ENCODE results near the gene RFPL4AL1. TPM values are rescaled to one million over a fixed set of nuclear protein-coding genes. Genes with fewer than 3 reads are reported as not detected.
"Not testable (repeated sequence)": the region's sequence is repeated elsewhere in the genome, so short reads cannot be mapped to it uniquely, and the experiment has no call there.

The RFPL4AL1 gene
- total RNA-seq, result not detected

DNA sequence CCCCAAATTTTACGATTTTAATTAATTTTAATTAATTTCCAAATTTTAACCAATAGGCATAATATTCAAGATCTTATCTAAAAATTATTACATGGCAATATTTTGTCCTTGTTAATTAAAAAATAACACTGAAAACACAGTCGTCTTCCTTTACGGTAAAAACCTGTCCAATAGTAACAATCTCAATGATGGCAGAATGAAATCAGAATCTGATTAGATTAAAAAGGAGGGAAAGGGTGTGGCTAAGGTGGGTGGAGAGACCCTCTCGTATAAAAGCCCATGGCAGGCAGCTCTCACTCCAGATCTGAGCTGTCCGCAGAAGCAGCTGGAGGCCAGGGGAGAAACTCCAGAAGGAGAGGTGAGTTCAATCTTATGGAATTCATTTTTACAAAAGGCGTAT, at the start of gene RFPL4AL1:
TSS of gene RFPL4AL1 (plus strand) at position 301 of the 400 bp plus-strand sequence. CDS start 2,687 bp downstream, outside the sequence.
- DNase-seq, result not testable (repeated sequence)

DNA sequence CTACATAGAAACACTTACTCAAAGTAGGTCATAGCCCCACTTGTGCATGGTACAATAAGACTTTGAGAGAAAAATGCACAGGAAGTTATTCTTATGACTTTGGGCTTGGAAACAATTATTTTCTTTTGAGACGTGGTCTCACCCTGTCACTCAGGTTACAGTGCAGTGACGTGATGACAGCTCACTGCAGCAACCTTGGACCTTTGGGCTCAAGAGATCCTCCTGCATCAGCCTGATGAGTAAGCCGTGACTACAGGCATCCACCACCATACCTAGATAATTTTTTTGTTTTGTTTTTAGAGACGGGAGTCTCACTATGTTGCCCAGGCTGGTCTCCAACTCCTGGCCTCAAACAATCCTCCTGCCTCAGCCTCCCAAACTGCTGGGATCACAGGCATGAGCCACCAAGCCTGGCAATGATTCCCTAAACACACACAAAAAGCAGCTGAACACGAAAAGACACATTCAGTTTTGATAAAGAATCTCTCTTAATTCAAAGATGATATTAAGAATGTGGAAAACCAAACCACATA, 48.6 kb upstream of the RFPL4AL1 start:
- no peak for DNase-seq

DNA sequence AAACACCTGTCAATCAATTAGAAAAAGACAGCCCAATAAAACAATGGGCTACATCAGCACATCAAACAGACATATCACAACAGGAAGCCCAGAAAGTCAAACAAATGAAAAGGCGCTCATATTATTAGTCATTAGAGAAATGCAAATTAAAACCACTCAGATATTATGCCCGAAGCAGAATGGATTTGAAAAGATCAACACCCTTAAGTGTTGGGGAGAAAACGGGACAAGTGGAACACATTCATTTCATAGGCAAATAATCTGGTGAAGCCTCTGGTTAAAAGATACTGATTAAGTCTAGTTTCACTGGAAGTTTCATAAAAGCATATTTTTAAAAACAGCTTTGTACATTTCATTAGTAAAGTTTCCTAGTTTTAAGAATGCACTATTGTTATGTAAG, 48.1 kb upstream of the RFPL4AL1 start:
- no peak for DNase-seq

DNA sequence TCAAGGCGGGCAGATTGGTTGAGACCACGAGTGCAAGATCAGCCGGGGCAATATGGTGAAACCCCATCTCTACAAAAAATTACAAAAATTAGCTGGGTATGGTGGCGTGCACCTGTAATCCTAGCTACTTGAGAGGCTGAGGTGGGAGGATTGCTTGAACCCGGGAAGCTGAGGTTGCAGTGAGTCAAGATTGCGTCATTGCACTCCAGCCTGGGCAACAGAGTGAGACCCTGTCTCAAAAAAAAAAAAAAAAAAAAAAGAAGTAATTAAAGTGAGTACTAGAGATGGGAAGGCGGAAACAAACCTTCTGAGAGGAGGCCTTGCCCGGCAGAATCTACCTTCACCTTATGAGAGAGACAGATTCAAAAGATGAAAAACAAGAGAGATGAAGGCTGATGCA, 45.4 kb upstream of the RFPL4AL1 start:
- DNase-seq, result no peak

DNA sequence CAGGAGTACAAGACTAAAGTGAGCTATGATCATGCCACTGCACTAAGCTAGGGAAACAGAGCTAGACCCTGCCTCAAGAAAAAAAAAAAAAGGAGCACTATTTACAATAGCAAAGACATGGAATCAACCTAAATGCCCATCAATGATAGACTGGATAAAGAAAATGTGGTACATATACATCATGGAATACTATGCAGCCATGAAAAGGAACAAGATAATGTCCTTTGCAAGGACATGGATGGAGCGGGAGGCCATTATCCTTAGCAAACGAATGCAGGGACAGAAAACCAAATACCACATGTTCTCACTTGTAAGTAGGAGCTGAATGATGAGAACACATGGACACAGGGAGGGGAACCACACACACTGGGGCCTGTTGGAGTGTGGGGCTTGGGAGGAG, 38.5 kb upstream of the RFPL4AL1 start:
- not testable (repeated sequence) for DNase-seq

DNA sequence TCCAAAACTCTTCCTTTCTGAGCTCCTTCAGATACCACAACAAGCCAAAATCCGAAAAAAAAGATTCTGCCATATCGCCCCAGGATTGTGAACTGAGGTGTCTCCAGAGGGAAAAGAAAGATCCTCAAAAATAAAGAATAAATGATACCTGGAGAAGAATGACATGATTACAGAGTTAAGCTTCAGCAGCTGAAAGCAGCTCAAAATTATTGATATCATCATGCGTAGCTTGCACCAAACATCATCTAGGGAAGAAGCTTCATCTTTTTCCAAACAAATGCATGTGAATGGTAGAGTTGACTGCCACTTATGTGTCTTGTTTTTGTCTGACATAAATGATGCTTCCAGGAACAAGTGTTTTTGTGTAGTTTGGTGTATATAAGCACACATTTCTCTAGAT, 30.6 kb upstream of the RFPL4AL1 start, which contains the start of gene NLRP9:
TSS of gene NLRP9 (minus strand) at position 101 of the 400 bp plus-strand sequence. CDS start at position 73, 28 bp downstream.
- DNase-seq, result no peak

DNA sequence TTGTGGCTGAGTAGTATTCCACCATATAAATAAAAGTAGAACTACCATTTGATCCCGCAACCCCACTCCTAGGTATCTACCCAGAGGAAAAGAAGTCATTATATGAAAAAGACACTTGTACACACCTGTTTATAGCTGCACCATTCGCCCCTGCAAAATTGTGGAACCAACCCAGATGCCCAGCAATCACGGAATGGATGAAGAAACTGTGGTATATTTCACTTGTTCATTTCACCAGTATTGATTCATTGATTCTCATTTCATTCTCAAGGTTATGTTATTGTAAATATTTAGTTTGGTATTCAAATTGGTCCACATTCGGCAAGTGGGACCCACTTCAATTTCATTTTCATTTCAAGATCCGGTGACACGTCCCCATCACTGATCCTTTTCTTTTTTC, 18.2 kb upstream of the RFPL4AL1 start:
- no peak for DNase-seq

DNA sequence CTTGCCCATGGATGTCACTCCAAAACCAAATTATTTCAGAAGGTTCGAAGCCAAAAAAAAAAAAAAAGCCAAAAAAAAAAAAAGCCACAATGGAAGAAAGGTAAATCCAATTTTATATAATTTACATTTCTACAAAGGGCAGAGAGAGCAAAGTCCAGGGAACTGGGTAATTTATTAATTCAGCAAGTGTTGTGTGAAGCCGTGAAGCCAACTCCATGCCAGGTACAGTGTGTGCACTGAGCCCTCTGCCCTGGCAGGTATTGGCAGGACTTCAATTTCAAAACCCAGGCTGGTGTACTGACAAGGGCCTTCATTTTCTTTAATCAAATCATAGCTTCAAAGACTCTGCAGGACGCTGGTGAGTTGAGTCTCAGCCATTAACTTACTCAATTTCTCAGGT, 15.5 kb upstream of the RFPL4AL1 start:
- no peak for DNase-seq

DNA sequence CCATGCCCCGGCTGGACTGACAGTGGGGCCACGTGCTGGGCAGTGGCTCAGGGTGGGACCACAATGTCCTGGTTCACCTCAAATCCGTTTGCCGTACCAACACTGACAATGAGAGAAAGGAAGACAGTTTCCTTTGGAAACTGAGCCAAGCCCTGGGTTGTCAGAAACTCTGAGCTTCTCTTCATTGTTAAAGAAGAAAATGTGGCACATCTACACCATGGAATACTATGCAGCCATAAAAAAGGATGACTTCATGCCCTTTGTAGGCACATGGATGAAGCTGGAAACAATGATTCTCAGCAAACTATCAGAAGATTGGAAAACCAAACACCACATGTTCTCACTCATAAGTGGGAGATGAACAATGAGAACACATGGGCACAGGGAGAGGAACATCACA, 12.1 kb upstream of the RFPL4AL1 start:
- not testable (repeated sequence) for DNase-seq

DNA sequence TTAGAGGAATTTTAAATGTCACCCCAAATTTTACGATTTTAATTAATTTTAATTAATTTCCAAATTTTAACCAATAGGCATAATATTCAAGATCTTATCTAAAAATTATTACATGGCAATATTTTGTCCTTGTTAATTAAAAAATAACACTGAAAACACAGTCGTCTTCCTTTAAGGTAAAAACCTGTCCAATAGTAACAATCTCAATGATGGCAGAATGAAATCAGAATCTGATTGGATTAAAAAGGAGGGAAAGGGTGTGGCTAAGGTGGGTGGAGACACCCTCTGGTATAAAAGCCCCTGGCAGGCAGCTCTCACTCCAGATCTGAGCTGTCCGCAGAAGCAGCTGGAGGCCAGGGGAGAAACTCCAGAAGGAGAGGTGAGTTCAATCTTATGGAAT, 10.1 kb upstream of the RFPL4AL1 start, which contains the start of gene RFPL4A:
TSS of gene RFPL4A (plus strand) at position 301 of the 400 bp plus-strand sequence. CDS start 2,704 bp downstream, outside the sequence.
- not testable (repeated sequence) for DNase-seq

DNA sequence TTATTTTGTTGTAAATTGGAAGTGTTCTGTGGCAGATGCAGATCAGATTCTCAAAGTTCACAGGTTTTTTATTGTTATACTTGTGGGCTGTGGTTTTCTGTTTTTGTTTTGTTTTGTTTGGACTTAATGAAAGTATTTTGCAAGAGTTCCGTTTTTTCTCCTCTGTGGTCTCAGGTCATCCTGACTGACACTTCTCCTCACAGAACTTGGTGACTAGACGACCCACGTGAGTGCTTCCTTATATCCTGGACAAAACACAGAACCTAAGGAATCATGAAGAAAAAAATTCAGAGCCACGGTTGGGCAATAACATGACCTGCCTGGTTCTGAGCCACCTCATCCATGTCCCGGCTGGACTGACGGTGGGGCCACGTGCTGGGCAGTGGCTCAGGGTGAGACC, 2.5 kb upstream of the RFPL4AL1 start:
- DNase-seq, result no peak

DNA sequence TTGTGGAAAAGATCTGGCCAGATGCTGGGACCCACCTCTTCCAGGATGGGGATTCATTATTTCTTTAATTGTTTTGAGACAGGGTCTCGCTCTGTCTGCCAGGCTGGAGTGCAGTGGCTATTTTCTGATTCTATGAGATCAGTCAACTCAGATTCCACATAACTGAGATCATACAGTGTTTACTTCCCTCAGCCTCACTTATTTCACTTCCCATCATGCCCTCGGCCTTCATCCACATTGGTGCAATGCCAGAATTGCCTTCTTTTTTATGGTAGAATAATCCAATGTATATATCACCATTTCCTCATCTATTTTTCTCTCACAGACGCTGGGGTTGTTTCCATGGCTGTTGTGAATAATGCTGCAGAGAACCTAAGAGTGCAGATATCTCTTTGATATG, 714 bp downstream of the RFPL4AL1 start:
- not testable (repeated sequence) for DNase-seq

DNA sequence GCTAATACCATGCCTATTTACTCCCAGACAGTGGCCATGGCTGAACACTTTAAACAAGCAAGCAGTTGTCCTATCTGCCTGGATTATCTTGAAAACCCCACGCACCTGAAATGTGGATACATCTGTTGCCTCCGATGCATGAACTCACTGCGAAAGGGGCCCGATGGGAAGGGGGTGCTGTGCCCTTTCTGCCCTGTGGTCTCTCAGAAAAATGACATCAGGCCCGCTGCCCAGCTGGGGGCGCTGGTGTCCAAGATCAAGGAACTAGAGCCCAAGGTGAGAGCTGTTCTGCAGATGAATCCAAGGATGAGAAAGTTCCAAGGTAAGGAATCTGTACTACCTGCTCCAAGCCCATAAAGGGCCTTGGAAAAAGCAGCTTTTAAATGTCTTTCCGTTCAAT, 8.6 kb downstream of the RFPL4AL1 start:
- no peak for DNase-seq

DNA sequence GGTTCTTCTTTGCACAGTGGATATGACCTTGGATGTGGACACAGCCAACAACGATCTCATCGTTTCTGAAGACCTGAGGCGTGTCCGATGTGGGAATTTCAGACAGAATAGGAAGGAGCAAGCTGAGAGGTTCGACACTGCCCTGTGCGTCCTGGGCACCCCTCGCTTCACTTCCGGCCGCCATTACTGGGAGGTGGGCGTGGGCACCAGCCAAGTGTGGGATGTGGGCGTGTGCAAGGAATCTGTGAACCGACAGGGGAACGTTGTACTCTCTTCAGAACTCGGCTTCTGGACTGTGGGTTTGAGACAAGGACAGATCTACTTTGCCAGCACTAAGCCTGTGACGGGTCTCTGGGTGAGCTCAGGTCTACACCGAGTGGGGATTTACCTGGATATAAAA, 9.4 kb downstream of the RFPL4AL1 start:
- no peak for DNase-seq

DNA sequence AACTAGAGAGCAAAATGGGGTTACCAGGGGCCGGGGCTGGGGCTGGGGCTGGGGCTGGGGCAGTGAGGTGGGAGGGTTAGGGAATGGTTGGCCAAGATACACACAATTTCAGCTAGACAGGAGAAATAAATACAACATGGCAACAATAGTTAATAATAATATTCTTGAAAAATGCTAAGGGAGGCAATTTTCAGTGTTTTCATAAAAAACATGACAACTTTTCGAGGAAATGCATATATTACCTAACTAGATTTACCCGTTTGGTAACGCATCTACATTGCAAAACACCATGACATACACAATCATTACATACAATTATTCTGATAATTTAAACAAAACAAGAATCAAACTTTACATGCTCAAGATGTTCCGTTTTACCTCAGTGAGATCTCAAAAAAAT, 12.2 kb downstream of the RFPL4AL1 start:
- DNase-seq, result no peak

DNA sequence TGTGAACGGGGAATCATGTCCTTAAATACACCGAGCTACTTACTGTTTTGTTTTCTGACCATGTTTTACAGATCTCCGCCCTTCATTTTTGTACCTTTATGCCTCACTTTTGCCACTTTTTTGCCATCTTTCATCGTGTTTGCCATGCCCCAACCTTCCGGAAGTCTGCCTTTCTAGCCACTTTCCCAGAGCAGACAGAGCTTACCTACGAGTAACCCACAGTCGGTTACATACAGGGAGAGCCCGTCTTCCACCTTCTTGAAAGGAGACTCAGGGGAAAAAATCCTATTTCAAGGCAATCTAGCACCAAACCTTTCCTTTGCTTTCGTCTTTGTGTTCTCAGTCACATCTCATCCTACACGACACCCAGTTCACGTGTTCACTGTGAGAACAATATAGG, 26.1 kb downstream of the RFPL4AL1 start:
- DNase-seq, result no peak

DNA sequence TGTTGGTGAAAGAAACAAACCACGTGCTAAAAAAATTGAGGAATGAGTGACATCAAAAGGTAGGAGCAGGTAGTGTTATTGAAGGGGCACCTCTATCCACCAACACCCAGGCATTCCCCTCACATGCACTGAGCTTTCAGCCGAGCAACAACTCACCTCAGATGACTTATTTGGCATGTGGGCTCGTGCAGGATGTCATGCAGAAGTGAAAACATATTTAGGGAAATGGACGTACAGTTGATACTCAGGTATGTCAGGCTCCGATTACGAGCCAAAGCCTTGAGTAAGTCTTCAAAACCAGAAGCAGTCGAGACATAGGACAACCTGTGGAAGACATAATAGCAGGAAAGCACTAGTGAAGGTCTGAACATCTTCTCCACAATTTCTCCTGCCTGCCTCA, 32.5 kb downstream of the RFPL4AL1 start:
- no peak for DNase-seq

DNA sequence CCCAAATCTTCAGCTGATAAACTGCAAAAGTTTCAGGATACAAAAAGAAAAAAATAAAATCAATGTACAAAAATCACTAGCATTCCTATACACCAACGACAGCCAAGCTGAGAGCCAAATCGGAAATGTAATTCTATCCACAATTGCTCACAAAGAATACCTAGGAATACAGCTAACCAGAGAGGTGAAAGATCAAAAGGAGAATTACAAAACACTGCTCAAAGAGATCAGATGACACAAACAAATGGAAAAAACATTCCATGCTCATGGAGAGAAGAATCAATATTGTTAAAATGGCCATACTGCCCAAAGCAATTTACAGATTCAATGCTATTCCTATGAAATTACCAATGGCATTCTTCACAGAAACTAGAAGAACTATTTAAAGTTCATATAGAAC, 33.4 kb downstream of the RFPL4AL1 start:
- DNase-seq, result no peak

DNA sequence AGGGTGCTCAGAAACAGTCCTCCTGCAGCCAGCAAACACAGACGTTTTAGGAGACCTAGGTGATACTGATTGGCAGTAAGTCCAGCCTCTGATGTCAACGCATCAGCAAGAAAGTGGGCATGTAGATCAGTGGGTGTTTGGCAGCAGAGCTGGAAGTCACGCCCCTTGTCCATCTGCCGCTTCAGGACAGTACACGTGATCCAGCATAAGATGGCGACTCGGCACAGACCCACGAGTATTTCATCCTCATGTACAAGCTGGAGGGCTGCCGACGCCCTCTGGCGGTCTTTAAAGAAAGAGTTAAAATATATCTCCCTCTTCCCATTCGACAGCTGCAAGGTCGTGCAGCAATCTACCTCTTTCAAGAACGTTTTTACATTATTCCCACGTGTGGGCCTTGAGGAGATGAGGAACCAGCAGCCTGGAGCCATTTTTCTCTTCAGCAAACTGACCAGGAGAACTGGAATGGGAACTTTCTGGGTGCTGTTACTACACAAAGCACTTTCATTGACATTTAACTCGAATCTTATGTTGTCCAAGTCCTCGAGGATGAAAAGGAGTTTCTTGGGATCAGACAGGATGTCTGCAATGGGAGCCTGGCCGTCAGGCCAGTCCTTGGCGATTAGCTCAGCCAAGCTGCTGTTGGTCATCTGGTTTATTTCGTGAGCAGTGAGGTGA, 40.6 kb downstream of the RFPL4AL1 start:
- DNase-seq, result no peak

DNA sequence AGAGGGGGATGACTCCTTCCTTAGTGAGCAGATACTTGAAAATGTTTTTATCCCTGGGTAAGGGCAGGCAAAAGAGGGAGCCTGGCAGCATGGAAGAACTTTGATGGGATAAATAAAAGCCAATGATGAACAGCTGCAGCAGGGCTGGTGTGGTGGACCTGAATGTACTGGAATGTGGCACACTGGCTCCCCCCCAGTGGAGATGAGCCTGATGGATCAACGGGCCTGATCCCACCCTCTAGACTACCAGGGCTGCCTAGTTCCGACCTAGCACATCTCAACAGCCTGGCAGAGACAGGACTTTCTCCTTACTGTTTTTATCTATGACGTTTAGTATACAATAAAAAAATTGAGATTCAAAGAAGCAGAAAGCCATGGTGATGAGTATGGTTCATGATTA, 42.4 kb downstream of the RFPL4AL1 start:
- no peak for DNase-seq

DNA sequence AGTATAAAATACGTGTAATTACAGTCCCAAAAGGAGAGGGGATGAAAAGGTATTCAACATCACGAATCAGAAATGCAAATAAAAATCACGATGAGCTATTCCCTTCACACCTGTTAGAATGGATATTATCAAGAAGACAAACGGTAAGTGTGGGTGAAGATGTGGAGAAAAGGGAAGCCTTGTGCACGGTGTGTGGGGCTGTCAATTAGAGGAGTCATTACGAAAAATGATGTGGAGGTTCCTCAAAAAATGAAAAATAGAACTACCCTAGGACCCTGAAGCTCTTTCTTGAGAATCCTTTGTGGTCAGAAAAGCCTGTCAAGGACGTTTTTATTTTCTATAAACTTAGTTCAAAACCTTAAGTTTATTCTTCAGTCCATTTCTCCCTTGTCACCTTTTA, 43.5 kb downstream of the RFPL4AL1 start:
- DNase-seq, result no peak

DNA sequence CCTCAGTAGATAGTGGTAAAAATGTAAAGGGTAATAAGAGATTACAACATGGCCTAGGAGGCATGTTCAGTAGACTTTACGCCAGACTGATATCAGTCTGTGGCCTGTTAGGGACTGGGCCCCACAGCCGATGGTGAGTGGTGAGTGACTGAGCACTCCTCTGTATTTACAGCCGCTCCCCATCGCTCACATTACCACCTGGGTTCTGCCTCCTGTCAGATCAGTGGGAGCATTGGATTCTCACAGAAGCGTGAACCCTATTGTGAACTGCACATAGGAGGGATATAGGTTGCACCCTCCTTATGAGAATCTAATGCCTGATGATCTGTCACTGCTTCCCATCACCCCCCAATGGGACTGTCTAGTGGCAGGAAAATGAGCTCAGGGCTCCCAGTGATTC, 45.0 kb downstream of the RFPL4AL1 start:
- DNase-seq, result no peak

DNA sequence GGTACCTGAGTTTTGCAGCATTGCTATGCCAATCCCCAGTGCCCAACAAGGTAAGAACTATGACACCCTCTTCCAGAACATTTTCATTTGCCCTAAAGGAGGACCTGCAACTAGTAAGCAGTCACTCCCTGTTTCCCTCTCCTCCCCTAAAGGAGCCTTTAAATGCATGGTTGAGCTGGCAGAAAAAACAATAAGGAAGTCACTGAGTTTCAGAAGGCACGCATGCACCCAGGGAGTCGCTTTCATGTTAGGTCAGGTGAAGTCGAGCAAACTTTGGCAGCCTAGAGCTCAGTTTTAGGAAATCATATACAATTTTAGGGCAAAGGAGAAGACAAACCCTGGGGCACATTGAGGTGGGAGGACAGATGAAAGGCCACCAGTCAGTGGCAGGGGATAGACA, 51.1 kb downstream of the RFPL4AL1 start:
- no peak for DNase-seq
